ENCODE data around the gene ERG. TPM values are rescaled to one million over a fixed set of nuclear protein-coding genes. Genes with fewer than 3 reads are reported as not detected.

The ERG gene
- total and polyA plus RNA-seq, 2 experiments from 2014 or later, result 0.14 to 0.44 TPM

DNA sequence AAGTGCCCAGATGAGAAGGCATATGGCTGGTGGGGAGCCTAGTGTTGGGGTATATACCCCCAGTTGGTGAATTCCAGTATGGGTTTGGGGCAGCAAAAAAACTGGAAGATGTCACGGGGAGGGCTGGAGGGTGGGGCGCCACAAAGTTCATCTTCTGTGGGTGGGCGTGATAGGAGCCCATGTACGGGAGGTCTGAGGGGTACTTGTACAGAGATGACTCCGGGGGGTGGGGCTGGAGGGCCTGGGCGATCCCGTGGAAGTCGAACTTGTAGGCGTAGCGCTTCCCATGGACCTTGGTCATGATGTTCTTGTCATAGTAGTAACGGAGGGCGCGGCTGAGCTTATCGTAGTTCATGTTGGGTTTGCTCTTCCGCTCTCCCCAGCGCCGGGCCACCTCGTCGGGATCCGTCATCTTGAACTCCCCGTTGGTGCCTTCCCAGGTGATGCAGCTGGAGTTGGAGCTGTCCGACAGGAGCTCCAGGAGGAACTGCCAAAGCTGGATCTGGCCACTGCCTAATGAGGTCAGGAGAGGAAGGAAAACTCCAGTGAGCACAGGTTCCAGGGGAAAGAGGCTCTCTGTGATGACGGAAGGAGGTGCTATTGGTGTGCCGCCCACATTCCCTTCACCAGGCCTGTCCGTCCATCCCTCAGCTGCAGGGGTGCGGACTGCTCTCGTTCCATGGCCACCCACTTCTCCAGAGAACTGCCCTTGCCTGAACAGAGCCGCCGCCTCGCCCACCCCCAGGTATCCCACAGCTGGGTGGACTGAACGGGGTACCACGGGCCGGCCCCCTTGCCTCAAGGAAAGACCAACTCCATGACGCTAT, 114.7 kb downstream of the ERG start:
- peaks cover 3% of the 10 kb centered on the region; the same call in 1 of the 2 replicates for H3K9me2 ChIP-seq (ENCODE audit: insufficient read depth)

More for the DNA sequence above, 114.7 kb downstream of the ERG start:
- no peak for DNase-seq (ENCODE audit: low spot score)
- no peak overlapping the region for H3K4me3 Mint-ChIP-seq
- H3K27me3 ChIP-seq (ENCODE audit: insufficient read depth), result no peaks in the 10 kb centered on the region
- no peak overlapping the region for H3K4me3 ChIP-seq
- H4K20me1 ChIP-seq (replicated peaks; ENCODE audit: insufficient read depth), result no peaks in the 10 kb centered on the region
- H3K79me2 ChIP-seq (replicated peaks; ENCODE audit: insufficient read depth), result no peaks in the 10 kb centered on the region
- no peak for ATAC-seq
- H3K27ac ChIP-seq (ENCODE audit: low read depth), result no peak overlapping the region
- no peaks in the 10 kb centered on the region for H3K9me3 Mint-ChIP-seq
- no peaks in the 10 kb centered on the region for H3K36me3 Mint-ChIP-seq (ENCODE audit: low read depth)
- TF ChIP-seq ZNF331 (CRISPR knock-in tag; IDR thresholded peaks at IDR 0.05; ENCODE audit: low read depth) (no peak), POLR2AphosphoS5 (IDR thresholded peaks at IDR 0.05; ENCODE audit: low read depth) (no peak), ZNF114 (CRISPR knock-in tag; IDR thresholded peaks at IDR 0.05) (no peak), STAT1 (IDR thresholded peaks at IDR 0.05; ENCODE audit: unreplicated experiment) (no peak), CREB1 (CRISPR knock-in tag; IDR thresholded peaks at IDR 0.05; ENCODE audit: low read depth) (no peak)
- TF ChIP-seq, protein P1, sequence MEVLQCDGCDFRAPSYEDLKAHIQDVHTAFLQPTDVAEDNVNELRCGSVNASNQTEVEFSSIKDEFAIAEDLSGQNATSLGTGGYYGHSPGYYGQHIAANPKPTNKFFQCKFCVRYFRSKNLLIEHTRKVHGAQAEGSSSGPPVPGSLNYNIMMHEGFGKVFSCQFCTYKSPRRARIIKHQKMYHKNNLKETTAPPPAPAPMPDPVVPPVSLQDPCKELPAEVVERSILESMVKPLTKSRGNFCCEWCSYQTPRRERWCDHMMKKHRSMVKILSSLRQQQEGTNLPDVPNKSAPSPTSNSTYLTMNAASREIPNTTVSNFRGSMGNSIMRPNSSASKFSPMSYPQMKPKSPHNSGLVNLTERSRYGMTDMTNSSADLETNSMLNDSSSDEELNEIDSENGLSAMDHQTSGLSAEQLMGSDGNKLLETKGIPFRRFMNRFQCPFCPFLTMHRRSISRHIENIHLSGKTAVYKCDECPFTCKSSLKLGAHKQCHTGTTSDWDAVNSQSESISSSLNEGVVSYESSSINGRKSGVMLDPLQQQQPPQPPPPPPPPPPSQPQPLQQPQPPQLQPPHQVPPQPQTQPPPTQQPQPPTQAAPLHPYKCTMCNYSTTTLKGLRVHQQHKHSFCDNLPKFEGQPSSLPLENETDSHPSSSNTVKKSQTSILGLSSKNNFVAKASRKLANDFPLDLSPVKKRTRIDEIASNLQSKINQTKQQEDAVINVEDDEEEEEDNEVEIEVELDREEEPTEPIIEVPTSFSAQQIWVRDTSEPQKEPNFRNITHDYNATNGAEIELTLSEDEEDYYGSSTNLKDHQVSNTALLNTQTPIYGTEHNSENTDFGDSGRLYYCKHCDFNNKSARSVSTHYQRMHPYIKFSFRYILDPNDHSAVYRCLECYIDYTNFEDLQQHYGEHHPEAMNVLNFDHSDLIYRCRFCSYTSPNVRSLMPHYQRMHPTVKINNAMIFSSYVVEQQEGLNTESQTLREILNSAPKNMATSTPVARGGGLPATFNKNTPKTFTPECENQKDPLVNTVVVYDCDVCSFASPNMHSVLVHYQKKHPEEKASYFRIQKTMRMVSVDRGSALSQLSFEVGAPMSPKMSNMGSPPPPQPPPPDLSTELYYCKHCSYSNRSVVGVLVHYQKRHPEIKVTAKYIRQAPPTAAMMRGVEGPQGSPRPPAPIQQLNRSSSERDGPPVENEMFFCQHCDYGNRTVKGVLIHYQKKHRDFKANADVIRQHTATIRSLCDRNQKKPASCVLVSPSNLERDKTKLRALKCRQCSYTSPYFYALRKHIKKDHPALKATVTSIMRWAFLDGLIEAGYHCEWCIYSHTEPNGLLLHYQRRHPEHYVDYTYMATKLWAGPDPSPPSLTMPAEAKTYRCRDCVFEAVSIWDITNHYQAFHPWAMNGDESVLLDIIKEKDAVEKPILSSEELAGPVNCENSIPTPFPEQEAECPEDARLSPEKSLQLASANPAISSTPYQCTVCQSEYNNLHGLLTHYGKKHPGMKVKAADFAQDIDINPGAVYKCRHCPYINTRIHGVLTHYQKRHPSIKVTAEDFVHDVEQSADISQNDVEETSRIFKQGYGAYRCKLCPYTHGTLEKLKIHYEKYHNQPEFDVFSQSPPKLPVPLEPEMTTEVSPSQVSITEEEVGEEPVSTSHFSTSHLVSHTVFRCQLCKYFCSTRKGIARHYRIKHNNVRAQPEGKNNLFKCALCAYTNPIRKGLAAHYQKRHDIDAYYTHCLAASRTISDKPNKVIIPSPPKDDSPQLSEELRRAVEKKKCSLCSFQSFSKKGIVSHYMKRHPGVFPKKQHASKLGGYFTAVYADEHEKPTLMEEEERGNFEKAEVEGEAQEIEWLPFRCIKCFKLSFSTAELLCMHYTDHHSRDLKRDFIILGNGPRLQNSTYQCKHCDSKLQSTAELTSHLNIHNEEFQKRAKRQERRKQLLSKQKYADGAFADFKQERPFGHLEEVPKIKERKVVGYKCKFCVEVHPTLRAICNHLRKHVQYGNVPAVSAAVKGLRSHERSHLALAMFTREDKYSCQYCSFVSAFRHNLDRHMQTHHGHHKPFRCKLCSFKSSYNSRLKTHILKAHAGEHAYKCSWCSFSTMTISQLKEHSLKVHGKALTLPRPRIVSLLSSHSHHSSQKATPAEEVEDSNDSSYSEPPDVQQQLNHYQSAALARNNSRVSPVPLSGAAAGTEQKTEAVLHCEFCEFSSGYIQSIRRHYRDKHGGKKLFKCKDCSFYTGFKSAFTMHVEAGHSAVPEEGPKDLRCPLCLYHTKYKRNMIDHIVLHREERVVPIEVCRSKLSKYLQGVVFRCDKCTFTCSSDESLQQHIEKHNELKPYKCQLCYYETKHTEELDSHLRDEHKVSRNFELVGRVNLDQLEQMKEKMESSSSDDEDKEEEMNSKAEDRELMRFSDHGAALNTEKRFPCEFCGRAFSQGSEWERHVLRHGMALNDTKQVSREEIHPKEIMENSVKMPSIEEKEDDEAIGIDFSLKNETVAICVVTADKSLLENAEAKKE (CRISPR knock-in tag; IDR thresholded peaks at IDR 0.05), result no peak
- TF ChIP-seq, protein P2, sequence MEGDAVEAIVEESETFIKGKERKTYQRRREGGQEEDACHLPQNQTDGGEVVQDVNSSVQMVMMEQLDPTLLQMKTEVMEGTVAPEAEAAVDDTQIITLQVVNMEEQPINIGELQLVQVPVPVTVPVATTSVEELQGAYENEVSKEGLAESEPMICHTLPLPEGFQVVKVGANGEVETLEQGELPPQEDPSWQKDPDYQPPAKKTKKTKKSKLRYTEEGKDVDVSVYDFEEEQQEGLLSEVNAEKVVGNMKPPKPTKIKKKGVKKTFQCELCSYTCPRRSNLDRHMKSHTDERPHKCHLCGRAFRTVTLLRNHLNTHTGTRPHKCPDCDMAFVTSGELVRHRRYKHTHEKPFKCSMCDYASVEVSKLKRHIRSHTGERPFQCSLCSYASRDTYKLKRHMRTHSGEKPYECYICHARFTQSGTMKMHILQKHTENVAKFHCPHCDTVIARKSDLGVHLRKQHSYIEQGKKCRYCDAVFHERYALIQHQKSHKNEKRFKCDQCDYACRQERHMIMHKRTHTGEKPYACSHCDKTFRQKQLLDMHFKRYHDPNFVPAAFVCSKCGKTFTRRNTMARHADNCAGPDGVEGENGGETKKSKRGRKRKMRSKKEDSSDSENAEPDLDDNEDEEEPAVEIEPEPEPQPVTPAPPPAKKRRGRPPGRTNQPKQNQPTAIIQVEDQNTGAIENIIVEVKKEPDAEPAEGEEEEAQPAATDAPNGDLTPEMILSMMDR (conservative IDR thresholded peaks at IDR 0.05; ENCODE audit: low read depth in 2 of 2), result no peak
- TF ChIP-seq, protein P3, sequence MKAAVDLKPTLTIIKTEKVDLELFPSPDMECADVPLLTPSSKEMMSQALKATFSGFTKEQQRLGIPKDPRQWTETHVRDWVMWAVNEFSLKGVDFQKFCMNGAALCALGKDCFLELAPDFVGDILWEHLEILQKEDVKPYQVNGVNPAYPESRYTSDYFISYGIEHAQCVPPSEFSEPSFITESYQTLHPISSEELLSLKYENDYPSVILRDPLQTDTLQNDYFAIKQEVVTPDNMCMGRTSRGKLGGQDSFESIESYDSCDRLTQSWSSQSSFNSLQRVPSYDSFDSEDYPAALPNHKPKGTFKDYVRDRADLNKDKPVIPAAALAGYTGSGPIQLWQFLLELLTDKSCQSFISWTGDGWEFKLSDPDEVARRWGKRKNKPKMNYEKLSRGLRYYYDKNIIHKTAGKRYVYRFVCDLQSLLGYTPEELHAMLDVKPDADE (IDR thresholded peaks at IDR 0.05), result no peak
- no peaks in the 10 kb centered on the region for H3K36me3 ChIP-seq (ENCODE audit: insufficient read depth)
- H3K4me2 ChIP-seq, result no peak overlapping the region
- no peaks in the 10 kb centered on the region for H3K4me1 ChIP-seq (ENCODE audit: insufficient read depth)
- H3K4me1 Mint-ChIP-seq, result peaks cover 5% of the 10 kb centered on the region; the same call in 2 of the 3 replicates
- no peak overlapping the region for H3K27ac Mint-ChIP-seq
- H3F3A ChIP-seq (replicated peaks; ENCODE audit: low read depth), result no peaks in the 10 kb centered on the region
- H2AFZ ChIP-seq, result no peak overlapping the region
- no peaks in the 10 kb centered on the region for H3K27me3 Mint-ChIP-seq (ENCODE audit: insufficient read depth, low read depth, poor library complexity)
